SU-DHL-6 (cell line): ENCODE results near the gene GTF2H1.

Source experiments
- CTCF ChIP-seq: fragments of 200-600 bp; sonication (generic); IDR thresholded peaks from one replicate; pipeline ENCODE4 v1.5.1; 2017; ENCODE audit warnings: antibody characterized with exemption, mild to moderate bottlenecking, low read length, moderate library complexity; ENCODE audit not compliant: insufficient read depth, poor library complexity, severe bottlenecking
- EZH2phosphoT487 ChIP-seq: fragments of 200-600 bp; sonication (generic), shearing (Covaris generic); conservative IDR thresholded peaks from 2 replicates; pipeline ENCODE4 v1.6.1; 2018; ENCODE audit warnings: mild to moderate bottlenecking, antibody characterized with exemption, low read length, moderate library complexity, mixed read lengths

GRCh38 chr11:18395735-18396504 lies 73.6 kb downstream of the GTF2H1 start:
- TF ChIP-seq CTCF: no peak
- no peak for TF ChIP-seq EZH2phosphoT487
